Right atrium auricular region (tissue), 2 donors: Measurements from ENCODE around the gene PRKAG2. TPM values are rescaled to one million over a fixed set of nuclear protein-coding genes. Genes with fewer than 3 reads are reported as not detected.

Experiments used
- DNase-seq: peaks from one replicate; pipeline ENCODE4 v3.0.0-alpha.2; 2019; ENCODE audit warnings: low spot score
- H3K27ac ChIP-seq, 2 donors: fragments of 200-600 bp; sonication (generic); 1 replicate in 1 of 2; 2 replicates in 1 of 2; pipeline ENCODE4 v1.5.1; 2016 to 2019
- H3K27me3 ChIP-seq, 2 donors: fragments of 200-600 bp; sonication (generic); one replicate each; pipeline versions ENCODE4 v1.5.1 to v1.6.0; 2017 to 2019
- H3K36me3 ChIP-seq: fragments of 200-600 bp; sonication (generic); one replicate; pipeline ENCODE4 v1.5.1; 2016
- H3K4me1 ChIP-seq, 2 donors: fragments of 200-600 bp; sonication (generic); one replicate each; pipeline versions ENCODE4 v1.5.1 to v1.6.0; 2017 to 2019
- H3K4me3 ChIP-seq, 2 donors: fragments of 200-600 bp; sonication (generic); 1 replicate in 1 of 2; 2 replicates in 1 of 2; pipeline ENCODE4 v1.5.1; 2017 to 2019; ENCODE audit warnings: mild to moderate bottlenecking in 1 of 2, moderate library complexity in 1 of 2
- H3K9me3 ChIP-seq, 2 donors: fragments of 200-600 bp; sonication (generic); one replicate each; pipeline ENCODE4 v1.5.1; 2019
- total RNA-seq, 2 donors: library from RNA; depleted of rRNA; stranded (reverse); fragments of >200 nt; gene quantifications; one replicate each; pipeline ENCODE4 v1.1.0, GENCODE V29; 2016
- TF ChIP-seq, protein P1 (sequence below), 2 donors: fragments of 200-600 bp; sonication (generic); IDR thresholded peaks; one replicate each; pipeline ENCODE4 v1.5.1; 2019; ENCODE audit warnings: antibody characterized with exemption in 2 of 2

Gene PRKAG2
- total RNA-seq, 2 donors from 2014 or later: 133 to 177 TPM

GRCh38 chr7:151641587-151641986 lies 235.3 kb downstream of the PRKAG2 start:
- TF ChIP-seq, protein P1, sequence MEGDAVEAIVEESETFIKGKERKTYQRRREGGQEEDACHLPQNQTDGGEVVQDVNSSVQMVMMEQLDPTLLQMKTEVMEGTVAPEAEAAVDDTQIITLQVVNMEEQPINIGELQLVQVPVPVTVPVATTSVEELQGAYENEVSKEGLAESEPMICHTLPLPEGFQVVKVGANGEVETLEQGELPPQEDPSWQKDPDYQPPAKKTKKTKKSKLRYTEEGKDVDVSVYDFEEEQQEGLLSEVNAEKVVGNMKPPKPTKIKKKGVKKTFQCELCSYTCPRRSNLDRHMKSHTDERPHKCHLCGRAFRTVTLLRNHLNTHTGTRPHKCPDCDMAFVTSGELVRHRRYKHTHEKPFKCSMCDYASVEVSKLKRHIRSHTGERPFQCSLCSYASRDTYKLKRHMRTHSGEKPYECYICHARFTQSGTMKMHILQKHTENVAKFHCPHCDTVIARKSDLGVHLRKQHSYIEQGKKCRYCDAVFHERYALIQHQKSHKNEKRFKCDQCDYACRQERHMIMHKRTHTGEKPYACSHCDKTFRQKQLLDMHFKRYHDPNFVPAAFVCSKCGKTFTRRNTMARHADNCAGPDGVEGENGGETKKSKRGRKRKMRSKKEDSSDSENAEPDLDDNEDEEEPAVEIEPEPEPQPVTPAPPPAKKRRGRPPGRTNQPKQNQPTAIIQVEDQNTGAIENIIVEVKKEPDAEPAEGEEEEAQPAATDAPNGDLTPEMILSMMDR (IDR thresholded peaks at IDR 0.05): no peak
- Histone ChIP-seq H3K4me1 (peaks cover 0 to 18% of the 10 kb centered on the region in 2 donors), H3K36me3 (peaks cover 13% of the 10 kb centered on the region), H3K4me3 (no peak overlapping the region), H3K9me3 (peaks cover 0 to 7% of the 10 kb centered on the region in 2 donors), H3K27me3 (no peaks in the 10 kb centered on the region), H3K27ac (peak overlapping the region; percentile 6 to 24)
- no peak for DNase-seq

GRCh38 chr7:151637781-151638261 lies 239.1 kb downstream of the PRKAG2 start:
- no peaks in the 10 kb centered on the region for H3K27me3 ChIP-seq
- no peaks in the 10 kb centered on the region for H3K36me3 ChIP-seq
- no peak for DNase-seq
- TF ChIP-seq, protein P1 (IDR thresholded peaks at IDR 0.05): no peak
- H3K9me3 ChIP-seq: no peaks in the 10 kb centered on the region
- peak overlapping the region; percentile 69 to 86 for H3K27ac ChIP-seq
- H3K4me1 ChIP-seq: peaks cover 0 to 21% of the 10 kb centered on the region in 2 donors
- no peak overlapping the region for H3K4me3 ChIP-seq

DNA sequence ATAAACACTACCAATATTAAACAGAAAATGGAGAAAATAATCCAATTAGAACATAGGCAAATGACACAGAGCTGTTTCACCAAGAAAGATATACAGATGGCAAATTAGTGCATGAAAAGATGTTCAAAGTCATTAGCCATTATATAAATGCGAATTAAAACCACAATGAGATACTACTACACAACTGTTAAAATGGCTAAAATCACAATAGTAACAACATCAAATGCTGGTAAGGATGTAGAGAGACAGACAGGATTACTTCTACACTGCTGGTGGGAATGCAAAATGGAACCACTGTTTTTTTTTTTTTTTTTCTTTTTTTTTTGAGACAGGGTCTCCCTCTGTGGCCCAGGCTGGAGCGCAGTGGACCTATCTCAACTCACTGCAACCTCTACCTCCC lies 242.3 kb downstream of the PRKAG2 start:
- peaks cover 0 to 35% of the 10 kb centered on the region in 2 donors for H3K4me1 ChIP-seq
- TF ChIP-seq, protein P1 (IDR thresholded peaks at IDR 0.05): no peak

DNA sequence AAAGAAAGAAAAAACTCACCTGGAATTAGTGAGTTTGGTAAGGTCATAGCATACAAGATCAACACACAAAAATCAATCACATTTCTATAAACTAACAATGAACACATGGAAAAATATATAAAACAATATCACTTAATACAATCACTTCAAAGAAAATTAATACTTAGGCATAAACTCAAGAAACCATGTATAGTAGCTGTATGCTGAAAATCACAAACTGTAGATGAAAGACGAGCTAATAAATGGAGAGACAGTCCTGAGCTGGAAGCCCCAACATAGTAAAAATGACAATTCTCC lies 243.5 kb downstream of the PRKAG2 start:
- Histone ChIP-seq H3K4me3 (no peak overlapping the region), H3K36me3 (no peaks in the 10 kb centered on the region), H3K9me3 (no peaks in the 10 kb centered on the region), H3K27ac (peak overlapping the region; percentile 88 to 92), H3K27me3 (no peaks in the 10 kb centered on the region), H3K4me1 (peaks cover 0 to 44% of the 10 kb centered on the region in 2 donors)
- TF ChIP-seq, protein P1 (IDR thresholded peaks at IDR 0.05): no peak
- DNase-seq: no peak

More for the DNA sequence above, 242.3 kb downstream of the PRKAG2 start:
- H3K27ac ChIP-seq: peak overlapping the region in 1 of 2 donors; percentile 86
- H3K4me3 ChIP-seq: no peak overlapping the region
- H3K36me3 ChIP-seq: no peaks in the 10 kb centered on the region
- H3K27me3 ChIP-seq: no peaks in the 10 kb centered on the region
- no peaks in the 10 kb centered on the region for H3K9me3 ChIP-seq
- DNase-seq: no peak

DNA sequence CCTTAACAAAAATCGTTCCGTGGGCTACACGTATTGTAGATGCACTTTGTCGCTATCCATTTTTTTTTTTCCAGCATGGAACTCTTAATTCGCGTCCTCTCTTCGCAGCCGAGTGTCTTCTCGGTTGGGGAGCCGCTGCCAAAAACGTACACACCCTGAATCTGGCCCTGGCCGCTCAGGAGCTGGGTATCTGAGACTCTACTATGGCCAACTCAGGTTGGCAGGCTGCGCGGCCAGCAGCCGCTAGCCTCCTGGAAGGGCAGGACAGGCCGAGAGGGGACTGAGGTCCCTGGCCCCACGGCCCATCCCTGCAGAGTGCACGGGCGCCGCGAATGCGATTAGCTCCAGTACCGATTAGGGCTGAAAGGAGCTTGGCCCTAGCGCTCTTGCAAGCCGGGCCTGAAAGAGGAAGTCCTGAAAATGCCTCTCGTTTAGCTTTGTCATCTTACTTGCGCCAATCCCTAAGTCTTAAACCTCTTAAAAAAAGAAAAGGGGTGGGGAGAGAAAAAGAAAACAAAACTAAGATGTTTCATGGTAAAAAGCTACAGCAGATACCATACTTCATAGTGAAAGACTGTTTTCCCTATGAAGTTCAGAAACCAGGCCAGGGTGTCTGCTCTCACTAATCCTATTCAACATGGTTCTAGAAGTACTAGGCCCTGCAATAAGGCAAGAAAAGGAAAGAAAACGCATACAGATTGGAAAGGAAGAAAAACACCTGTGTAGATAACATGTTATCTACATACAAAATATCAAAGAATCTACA lies 244.0 kb downstream of the PRKAG2 start:
- H3K4me1 ChIP-seq: peaks cover 0 to 43% of the 10 kb centered on the region in 2 donors
- TF ChIP-seq, protein P1 (IDR thresholded peaks at IDR 0.05): no peak

More for the DNA sequence above, 244.0 kb downstream of the PRKAG2 start:
- H3K9me3 ChIP-seq: no peaks in the 10 kb centered on the region
- peak overlapping the region; percentile 49 to 65 for H3K4me3 ChIP-seq
- H3K27me3 ChIP-seq: no peaks in the 10 kb centered on the region
- DNase-seq: peak; percentile 66
- peaks cover 1% of the 10 kb centered on the region for H3K36me3 ChIP-seq
- H3K27ac ChIP-seq: peak overlapping the region; percentile 88 to 92
